Activated effector memory CD4-positive, alpha-beta T cell treated with anti-CD3 and anti-CD28 coated beads, Interleukin-2, amount 50 U/mL, for 16 hours (primary cell): ENCODE results near the gene TRIM40.
A peak's percentile ranks its signal among the peaks of the same experiment; 100 is the strongest.

ENCODE experiments used
- DNase-seq: peaks from one replicate; pipeline ENCODE4 v3.0.0-alpha.2; 2020

Gene TRIM40

DNA sequence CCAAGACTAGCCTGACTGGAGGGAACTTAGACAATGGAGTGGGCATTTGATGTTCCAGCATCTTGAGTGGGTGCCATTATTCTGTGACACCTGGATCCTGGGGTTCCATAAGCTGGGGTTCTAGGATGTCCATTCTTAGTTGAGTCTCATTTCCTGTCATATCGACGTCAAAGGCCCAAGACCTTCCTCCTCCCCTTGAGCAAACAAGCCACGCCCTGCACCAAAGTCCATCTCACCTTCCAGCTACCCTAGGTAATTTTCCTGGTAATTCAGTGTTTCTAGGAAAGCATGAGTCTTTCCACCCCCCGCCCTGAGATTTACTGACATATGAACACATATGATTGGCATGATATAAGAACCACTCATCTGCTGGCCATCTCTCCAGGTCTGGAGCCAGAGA, at the start of gene TRIM40:
TSS of gene TRIM40 (plus strand) at position 384 of the 400 bp plus-strand sequence. CDS start 897 bp downstream, outside the sequence.
- no peak for DNase-seq

DNA sequence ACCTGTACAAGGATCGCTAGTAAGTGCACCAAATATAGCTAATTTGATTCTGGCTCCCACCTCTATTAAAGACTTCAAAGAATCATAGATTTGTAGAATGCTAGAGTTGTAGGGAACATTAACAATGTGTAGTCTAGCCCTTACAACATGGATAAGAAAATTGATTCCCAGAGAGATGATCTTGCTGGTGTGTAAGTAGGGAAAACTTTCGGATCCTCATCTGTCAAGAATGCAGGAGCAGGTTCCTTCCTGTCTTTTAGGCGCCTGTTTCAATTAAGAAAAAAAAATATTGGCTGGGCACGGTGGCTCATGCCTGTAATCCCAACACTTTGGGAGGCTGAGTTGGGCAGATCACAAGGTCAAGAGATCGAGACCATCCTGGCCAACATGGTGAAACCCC, 48.1 kb upstream of the TRIM40 start:
- no peak for DNase-seq

DNA sequence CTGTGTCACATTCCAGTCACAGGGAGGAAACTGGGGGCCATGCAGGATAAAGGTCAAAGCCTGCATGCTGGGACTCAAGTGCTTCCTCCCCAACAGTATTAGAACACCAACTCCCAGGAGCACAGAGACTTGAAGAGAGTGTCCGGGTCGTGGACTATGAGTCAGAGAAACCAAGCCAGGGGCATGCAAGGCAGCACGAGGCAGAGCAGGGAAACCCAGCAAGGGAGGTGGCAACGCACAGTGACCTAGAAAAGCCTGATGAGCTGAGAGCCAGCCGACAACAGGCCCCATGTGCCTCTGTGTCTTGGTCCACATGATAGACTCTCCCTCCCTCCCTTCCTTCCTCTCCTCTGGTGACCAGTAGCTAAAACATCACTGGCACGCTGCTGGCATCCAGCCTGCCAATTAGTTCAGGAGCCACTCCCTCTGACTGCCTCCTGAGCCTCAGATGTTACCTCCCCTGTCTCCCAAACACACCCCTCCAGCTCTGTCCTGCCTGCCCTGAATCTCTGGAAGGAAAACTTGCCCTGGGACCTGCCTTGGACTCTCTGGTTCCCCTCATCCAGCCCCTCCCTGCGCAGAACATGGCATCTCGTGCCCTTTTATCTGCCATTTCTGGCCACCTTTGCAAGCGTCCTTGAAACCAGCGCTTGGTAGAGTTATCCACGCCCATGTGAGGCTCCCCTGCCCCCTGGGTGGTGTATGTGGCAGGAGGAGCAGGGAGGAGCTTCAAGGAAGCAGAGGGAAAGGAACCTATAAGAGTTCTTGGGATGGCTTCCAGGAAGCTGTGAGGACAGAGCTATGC, 44.2 kb upstream of the TRIM40 start:
- no peak for DNase-seq

- no peak for DNase-seq
These were observed 42.9 kb upstream of the TRIM40 start for GRCh38 chr6:30092852-30093543.

- no peak for DNase-seq
These were observed 41.8 kb upstream of the TRIM40 start for GRCh38 chr6:30093951-30094661.

- DNase-seq, result no peak
These were observed 39.1 kb upstream of the TRIM40 start for GRCh38 chr6:30096829-30097228.

GRCh38 chr6:30097902-30098768, 37.8 kb upstream of the TRIM40 start:
- DNase-seq, result no peak

DNA sequence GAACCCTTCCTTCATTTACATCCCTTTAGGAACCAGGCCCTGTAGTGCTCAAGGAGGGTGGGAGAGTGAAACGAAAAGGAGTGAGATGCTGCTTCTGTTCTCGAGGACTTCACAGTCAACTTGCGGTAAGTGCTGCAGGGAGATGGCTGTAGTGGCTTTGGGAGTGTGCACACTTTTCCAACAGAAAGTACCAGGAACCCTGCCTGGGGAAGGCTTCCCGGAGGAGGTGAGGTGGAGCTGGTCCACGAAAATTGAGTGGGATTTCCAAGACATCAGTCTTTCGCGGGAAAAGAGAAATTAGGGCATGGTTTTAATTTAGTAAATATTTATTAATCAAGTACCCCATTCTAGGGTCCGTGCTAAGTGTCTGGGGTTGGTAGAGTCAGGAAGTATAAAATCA, 35.8 kb upstream of the TRIM40 start:
- DNase-seq, result no peak

DNA sequence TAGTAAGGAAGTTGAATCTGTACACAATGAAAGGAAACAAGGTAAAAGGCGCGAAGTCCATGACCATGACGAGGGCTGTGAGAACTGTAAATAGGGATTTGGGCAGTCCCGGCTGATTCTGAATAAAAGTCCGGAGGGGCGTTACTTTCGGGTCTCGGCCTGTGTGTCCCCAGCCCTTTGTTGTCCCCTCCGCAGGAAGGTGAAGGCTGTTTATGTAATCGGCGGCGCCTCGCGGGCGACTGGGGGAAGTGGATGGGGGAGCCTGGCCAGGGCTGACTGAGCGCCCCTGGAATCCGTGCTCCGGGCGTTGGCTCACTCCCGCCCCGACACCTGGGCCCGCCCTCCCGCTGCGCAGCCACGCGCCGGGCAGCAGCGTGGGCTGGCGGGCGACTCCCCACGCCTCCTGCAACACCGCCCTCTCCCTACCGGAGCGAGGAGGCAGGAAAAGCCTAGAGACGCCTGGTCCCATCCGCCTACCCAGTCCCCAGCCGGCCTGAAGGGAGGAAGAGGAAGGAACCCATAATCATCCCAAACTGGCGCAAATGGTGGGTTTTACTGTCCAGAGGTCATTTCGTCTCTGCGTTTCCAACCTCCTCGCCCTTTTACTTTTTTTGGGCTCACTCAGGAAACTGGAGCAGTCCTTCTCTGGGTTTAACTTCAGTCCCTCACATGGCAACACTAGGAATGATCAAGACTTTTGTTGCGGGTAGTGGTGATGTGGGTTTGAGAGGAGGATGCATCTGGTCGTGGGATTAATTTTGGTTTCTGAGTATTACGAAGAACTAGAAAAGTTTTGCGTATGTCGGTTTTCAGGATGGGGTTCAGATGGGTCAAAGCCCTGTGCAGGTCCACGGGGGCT, 35.1 kb upstream of the TRIM40 start:
- peak; percentile 72 for DNase-seq

GRCh38 chr6:30101444-30102413, 34.2 kb upstream of the TRIM40 start:
- peak; percentile 90 for DNase-seq

DNA sequence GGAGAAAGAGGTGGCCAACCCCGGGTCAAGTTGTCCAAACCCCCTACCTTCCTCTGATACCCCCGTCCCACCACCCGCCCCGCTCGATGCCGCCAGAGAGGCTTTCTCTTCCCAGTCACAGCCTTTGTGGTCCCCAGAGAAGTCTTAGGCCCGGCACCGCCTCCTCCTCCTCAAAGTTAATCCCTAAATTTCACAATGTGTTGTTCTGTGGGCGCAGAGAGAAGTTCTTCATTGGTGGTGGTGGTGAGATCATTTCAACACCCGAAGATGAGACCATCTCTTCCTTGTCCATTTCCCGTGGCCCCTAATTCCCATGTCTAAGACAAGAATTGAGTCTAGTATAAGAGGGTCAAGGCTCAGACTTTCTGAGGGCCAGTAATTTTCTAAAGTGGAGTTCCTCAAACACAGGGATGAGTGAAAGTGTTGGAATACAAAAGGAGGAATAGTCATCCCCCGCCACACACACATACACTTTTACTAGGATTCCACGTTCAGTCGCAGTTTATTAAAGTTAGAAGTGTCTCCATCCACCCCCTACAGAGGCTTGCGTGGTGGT, 33.4 kb upstream of the TRIM40 start:
- no peak for DNase-seq

DNA sequence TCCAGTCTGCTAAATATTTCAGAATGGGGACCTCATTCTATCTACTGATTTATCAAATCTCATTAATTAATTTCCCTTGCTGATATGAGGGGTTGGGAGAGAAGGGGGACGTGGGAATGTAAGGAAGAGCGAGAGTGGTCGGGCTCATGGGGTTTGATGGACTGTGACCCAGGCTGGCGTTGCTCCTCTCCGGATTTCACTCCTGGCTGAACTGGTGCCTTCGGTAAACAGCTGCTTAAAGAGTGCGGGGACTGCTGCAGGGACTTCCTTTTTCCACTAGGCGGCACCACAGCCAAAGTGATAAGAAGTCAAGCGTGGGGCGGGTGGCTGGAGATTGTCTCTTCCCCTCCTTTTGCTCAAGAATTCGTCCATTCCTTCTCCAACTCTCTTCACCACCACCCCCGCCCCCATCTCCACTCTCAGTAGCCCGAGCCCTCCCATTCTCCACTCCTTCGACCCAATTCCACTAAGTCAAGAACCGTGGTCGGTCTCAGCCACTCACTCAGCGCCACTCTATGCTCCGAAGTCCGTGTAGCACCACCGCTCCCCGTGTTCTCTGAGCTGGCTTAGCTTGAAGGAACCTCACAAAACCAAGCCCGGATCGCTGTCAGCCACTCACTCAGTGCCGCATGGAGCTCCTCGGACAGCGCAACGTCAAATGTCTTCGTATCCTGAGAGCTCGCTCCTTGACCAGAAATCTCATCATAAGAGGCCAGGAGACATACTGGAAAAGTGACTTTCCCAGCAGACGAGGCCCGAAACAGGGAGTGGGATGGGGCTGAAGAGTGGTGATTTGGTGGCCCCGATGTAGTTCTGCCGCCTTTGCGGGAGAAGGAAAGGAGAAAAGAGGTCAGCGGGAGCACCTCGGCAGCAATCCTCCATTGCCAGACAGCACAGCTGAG, 32.7 kb upstream of the TRIM40 start:
- peak; percentile 92 for DNase-seq

- no peak for DNase-seq
These were observed 32.1 kb upstream of the TRIM40 start for GRCh38 chr6:30103872-30104179.

GRCh38 chr6:30104661-30105060, 31.3 kb upstream of the TRIM40 start:
- DNase-seq, result no peak

DNA sequence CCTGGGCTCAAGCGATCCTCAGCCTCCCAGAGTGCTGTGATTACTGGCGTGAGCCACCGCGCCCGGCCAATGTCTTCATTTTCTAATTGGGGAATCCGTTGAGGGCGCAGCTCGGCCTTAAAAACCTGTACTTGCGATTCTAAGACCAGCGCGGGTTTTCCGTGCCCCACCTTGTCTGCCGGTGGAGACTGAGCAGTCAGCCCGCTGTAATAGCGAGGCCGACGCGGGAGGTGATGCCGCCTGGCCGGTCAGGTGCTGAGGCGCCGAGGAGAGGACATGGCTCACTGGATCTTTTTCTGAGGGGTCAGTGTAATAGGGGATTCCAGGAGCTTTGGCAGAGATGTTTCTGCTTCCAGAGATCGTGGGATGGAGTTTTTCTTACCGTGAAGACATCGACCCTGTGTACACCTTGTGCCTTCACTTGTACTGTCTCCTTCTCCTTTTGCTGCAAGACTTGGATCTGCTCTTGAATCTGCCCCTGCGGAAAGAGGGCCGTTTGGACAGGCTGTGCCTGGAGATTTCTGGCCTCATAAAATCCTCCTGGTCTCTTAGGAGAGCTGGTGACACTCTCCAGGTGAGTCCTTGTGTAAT, 24.6 kb upstream of the TRIM40 start:
- no peak for DNase-seq

DNA sequence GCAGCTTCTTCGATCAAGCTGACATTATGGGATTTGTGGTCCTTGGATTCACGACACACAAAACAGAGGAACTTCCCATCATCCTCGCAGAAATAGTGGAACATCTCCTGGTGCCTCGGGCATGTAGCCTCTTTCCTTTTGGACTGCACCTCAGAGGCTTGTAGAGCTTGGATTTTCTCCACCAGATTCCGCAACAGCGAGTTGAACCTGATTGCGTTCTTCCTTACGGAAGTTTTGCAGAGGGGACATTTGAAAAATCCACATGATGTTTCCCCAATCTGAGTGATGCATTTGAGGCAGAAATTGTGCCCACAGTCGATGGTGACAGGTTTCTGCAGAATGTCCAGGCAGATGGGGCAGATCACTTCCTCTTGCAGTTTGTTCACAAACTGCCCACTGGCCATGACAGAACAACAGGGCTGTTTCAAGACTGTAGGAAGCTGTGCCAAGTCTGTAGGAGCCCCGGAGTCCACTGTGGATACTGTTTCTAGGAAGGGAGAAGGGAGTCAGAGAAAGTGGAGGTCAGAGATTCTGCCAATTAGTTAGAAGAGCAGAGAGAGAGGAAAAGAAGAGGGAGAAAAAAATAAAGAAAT, 23.4 kb upstream of the TRIM40 start:
- DNase-seq, result no peak

- no peak for DNase-seq
These were observed 22.8 kb upstream of the TRIM40 start, which contains the start of gene TRIM31 for GRCh38 chr6:30113003-30113759. Gene TRIM31, minus strand, starts transcription at chr6:30113090. Its CDS starts 285 bp downstream, at chr6:30112805.
